ENCODE results near the gene HOXB7. TPM values are rescaled to one million over a fixed set of nuclear protein-coding genes. Genes with fewer than 3 reads are reported as not detected.

The HOXB7 gene
- total RNA-seq, 4 donors from 2014 or later, result 0.36 to 3.0 (median 0.65) TPM

DNA sequence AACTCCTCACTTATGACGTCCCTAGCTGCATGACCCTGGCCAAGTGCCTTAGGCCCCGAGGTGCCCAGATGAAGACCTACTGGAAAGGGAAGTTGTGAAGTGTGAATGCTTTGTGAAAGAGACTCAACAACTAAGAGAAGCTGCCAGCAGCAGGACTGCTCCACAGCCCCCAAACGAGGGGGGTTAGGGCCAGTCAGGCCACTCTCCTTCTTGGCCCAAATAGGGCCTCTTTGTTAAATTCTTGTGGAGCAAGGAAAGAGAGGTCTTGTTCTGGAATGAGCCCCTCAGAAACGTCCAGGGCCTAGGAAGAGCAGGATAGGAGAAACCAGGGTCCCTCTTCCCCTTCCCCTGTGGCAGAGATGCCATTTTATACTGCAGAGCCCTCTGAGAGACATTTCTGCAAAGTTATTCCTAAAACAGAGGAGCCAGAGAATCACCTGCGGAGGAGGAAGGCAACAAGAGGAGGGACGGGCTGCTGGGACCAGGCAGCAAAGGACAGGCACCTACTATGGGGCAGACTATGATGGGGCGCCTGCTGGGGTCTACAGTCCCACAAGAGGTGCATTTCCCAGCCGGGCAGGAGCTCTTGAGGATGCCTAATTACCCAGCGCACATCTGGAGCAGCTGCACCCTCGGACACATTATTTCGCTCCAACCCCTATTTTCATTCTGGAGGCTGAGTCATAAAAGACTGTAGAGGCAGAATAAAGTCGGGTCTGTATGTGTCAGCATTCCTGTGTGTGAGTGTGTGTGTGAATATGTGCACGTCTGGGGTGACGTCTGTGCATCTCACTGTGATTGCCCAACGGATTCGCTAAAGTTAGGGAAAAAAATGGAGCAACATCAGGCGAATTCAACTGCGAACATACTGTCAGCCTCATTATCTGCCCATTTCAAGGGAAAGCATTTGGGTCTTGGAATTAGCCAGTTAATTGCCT, 26.8 kb upstream of the HOXB7 start:
- in situ Hi-C loops (cut with MboI; ENCODE audit: low sequenced_read_pairs in 4 of 4), result loop anchor here in 1 of 4 donors (25.0 kb wide), 1 partner anchor 100 kb away; the partner anchor contains the start of gene HOXB13
- intact Hi-C loops (cut with DNase I; ENCODE audit: low total_unique reads), result no loop called here
- Histone ChIP-seq H3K4me3 (no peak overlapping the region), H3K27ac (no peak overlapping the region), H3K4me1 (no peaks in the 10 kb centered on the region), H3K27me3 (peaks cover 91 to 100% (median 100%) of the 10 kb centered on the region in 3 donors), H3K9me3 (no peaks in the 10 kb centered on the region), H3K36me3 (no peaks in the 10 kb centered on the region)
- ATAC-seq (no peak), DNase-seq (no peak)
- TF ChIP-seq, protein P1, sequence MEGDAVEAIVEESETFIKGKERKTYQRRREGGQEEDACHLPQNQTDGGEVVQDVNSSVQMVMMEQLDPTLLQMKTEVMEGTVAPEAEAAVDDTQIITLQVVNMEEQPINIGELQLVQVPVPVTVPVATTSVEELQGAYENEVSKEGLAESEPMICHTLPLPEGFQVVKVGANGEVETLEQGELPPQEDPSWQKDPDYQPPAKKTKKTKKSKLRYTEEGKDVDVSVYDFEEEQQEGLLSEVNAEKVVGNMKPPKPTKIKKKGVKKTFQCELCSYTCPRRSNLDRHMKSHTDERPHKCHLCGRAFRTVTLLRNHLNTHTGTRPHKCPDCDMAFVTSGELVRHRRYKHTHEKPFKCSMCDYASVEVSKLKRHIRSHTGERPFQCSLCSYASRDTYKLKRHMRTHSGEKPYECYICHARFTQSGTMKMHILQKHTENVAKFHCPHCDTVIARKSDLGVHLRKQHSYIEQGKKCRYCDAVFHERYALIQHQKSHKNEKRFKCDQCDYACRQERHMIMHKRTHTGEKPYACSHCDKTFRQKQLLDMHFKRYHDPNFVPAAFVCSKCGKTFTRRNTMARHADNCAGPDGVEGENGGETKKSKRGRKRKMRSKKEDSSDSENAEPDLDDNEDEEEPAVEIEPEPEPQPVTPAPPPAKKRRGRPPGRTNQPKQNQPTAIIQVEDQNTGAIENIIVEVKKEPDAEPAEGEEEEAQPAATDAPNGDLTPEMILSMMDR (IDR thresholded peaks at IDR 0.05 in 4 of 5, conservative IDR thresholded peaks at IDR 0.05 in 1 of 5), result no peak
- no peak for TF ChIP-seq POLR2A (IDR thresholded peaks at IDR 0.05)

DNA sequence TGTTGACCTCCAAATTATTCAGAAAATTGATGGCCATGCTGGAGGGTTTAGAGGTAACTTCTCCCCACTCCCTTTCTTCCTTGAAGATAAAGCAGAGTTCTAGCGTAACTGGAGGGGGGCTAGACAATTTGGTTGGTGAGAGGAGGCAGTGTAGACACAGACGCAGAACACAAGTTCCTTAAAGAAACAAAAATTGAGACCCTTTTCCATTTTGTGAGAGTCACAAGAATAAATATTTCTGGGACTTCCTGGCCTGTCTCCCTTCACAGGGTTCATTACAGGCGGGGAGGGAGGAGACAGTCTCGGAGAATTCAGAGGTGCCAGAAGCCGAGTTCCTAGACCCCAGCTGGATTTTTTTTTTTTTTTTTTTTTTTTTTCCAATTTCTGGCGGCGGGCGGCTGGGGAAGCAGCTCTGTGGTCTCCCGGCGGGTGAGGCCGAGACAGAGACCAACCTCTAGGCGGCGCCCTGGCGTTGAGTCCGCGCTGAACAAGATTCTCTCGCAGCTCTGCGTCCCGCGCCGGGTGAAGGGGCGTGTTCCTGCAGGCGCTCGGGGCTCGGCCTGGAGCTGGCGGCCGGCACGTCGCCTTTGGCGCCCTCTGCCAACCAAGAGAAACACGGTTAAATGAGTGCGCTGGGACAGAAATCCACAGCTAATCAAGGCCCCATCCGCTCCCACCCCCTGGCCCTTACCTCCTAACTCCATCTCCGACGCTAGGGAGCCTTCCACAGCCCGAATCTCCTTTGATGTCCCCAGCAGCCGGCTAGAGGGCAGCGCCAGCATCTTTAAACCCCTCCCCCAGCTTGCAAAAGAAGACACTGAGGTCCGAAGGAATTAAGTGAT, 25.6 kb upstream of the HOXB7 start:
- Histone ChIP-seq H3K4me1 (no peaks in the 10 kb centered on the region), H3K4me3 (no peak overlapping the region), H3K27ac (no peak overlapping the region), H3K9me3 (no peaks in the 10 kb centered on the region), H3K36me3 (no peaks in the 10 kb centered on the region), H3K27me3 (peaks cover 91 to 100% (median 100%) of the 10 kb centered on the region in 3 donors)
- ATAC-seq, result peak in 1 of 2 donors; percentile 27
- intact Hi-C loops (cut with DNase I; ENCODE audit: low total_unique reads) (no loop called here), in situ Hi-C loops (cut with MboI; ENCODE audit: low sequenced_read_pairs in 4 of 4) (loop anchor here in 1 of 4 donors (25.0 kb wide), 1 partner anchor 101 kb away; the partner anchor contains the start of gene HOXB13)
- peak in 1 of 2 donors; percentile 14 for DNase-seq
- TF ChIP-seq, protein P1 (IDR thresholded peaks at IDR 0.05 in 4 of 5, conservative IDR thresholded peaks at IDR 0.05 in 1 of 5), result peak in 3 of 5 experiments; percentile 11 to 51 (median 39)
- no peak for TF ChIP-seq POLR2A (IDR thresholded peaks at IDR 0.05)

DNA sequence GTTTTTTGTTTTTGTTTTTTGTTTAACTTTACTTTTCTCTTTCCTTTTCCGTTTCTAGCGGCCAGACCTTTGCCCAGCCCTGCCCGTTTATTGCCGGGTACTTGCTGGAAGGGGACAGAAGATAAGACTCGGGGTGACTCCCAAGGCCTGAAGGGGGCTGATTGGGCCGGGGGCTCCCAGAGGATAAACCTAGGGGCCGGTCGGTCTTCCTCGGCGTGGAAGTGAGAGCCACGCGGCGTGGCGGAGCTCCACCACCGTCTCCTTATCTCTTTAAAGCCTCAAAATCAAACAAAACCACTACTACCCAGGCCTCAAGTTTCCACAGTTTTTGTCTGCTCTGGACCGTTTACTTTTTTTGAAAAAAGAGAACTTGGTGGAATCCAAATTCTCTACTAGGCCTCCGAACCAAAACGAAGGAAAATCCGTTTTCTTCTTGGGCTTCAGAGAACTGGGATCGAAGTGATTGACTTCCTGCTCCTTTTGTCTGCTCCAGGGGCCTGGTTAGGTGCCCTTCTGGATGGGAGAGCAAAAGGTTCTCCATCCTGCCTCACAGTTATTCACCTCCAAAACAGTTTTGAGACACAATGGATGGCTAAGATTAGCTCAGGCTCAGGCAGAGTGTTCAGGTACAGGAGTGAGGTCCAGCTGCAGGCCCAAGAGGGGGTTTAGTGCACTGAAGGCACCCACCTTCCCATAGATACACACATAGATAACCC, 23.8 kb upstream of the HOXB7 start:
- intact Hi-C loops (cut with DNase I; ENCODE audit: low total_unique reads) (no loop called here), in situ Hi-C loops (cut with MboI; ENCODE audit: low sequenced_read_pairs in 4 of 4) (loop anchor here in 1 of 4 donors (25.0 kb wide), 1 partner anchor 103 kb away; the partner anchor contains the start of gene HOXB13)
- Histone ChIP-seq H3K36me3 (no peaks in the 10 kb centered on the region), H3K4me3 (no peak overlapping the region), H3K4me1 (no peaks in the 10 kb centered on the region), H3K27ac (no peak overlapping the region), H3K27me3 (peaks cover 99 to 100% (median 100%) of the 10 kb centered on the region in 3 donors), H3K9me3 (no peaks in the 10 kb centered on the region)
- TF ChIP-seq, protein P1 (IDR thresholded peaks at IDR 0.05 in 4 of 5, conservative IDR thresholded peaks at IDR 0.05 in 1 of 5), result no peak
- TF ChIP-seq POLR2A (IDR thresholded peaks at IDR 0.05), result no peak
- DNase-seq (no peak), ATAC-seq (no peak)

DNA sequence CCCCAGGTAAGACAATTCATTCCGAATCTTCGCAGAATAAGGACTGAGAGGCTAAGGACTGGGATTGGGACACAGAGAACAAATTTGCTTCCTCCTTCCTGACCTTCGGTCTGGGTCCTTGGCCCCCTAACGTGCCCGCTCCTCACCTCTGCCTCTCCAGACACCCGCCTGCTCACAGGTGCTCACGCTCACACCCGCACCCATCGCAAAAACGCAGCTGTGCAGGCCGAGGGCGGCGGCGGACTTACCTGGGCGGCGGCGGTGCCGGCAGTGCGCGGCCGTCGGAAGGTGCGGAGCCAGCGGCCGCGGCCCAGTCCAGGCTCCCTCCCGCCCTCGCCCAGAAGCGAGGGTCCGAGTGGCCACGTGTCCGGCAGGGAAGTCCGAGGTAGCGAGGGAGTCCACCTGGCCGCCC, 22.5 kb upstream of the HOXB7 start:
- H3K4me1 ChIP-seq, result no peaks in the 10 kb centered on the region
- no peaks in the 10 kb centered on the region for H3K9me3 ChIP-seq
- TF ChIP-seq, protein P1 (IDR thresholded peaks at IDR 0.05 in 4 of 5, conservative IDR thresholded peaks at IDR 0.05 in 1 of 5), result no peak
- no peak for TF ChIP-seq POLR2A (IDR thresholded peaks at IDR 0.05)
- in situ Hi-C loops (cut with MboI; ENCODE audit: low sequenced_read_pairs in 4 of 4), result loop anchor here in 1 of 4 donors (25.0 kb wide), 1 partner anchor 104 kb away; the partner anchor contains the start of gene HOXB13
- DNase-seq, result no peak
- intact Hi-C loops (cut with DNase I; ENCODE audit: low total_unique reads), result no loop called here
- H3K36me3 ChIP-seq, result no peaks in the 10 kb centered on the region
- no peak overlapping the region for H3K4me3 ChIP-seq
- ATAC-seq, result no peak
- peaks cover 99 to 100% (median 100%) of the 10 kb centered on the region in 3 donors for H3K27me3 ChIP-seq
- no peak overlapping the region for H3K27ac ChIP-seq

Measured in gastrocnemius medialis (tissue), 4 donors.